Hepatocyte (in vitro differentiated cells): ENCODE data around the gene ZNF787. TPM values are rescaled to one million over a fixed set of nuclear protein-coding genes. Genes with fewer than 3 reads are reported as not detected.
A peak's percentile ranks its signal among the peaks of the same experiment; 100 is the strongest.

Experiments used
- DNase-seq: peaks from one replicate; pipeline ENCODE4 v3.0.0-alpha.2; 2016; ENCODE audit warnings: low spot score
- H2AFZ ChIP-seq: fragments of 200-600 bp; sonication (generic); 2 replicates; pipeline ENCODE4 v1.6.0; 2016; ENCODE audit warnings: antibody characterized with exemption, mild to moderate bottlenecking
- H3K27ac ChIP-seq: fragments of 200-600 bp; sonication (generic); 2 replicates; pipeline ENCODE4 v1.5.1; 2016; ENCODE audit warnings: mild to moderate bottlenecking
- H3K27me3 ChIP-seq: fragments of 200-600 bp; sonication (generic); 2 replicates; pipeline ENCODE4 v1.6.1; 2016
- H3K36me3 ChIP-seq: fragments of 200-600 bp; sonication (generic); replicated peaks from 2 replicates; pipeline ENCODE4 v1.5.1; 2016; ENCODE audit warnings: low read depth; ENCODE audit not compliant: insufficient read depth
- H3K4me1 ChIP-seq: fragments of 200-600 bp; sonication (generic); 2 replicates; pipeline ENCODE4 v1.5.1; 2016; ENCODE audit warnings: mild to moderate bottlenecking, moderate library complexity; ENCODE audit not compliant: insufficient read depth
- H3K4me2 ChIP-seq: fragments of 200-600 bp; sonication (generic); 2 replicates; pipeline ENCODE4 v1.6.0; 2016
- H3K4me3 ChIP-seq: fragments of 200-600 bp; sonication (generic); 2 replicates; pipeline ENCODE4 v1.5.1; 2016; ENCODE audit warnings: mild to moderate bottlenecking
- H3K79me2 ChIP-seq: fragments of 200-600 bp; sonication (generic); 2 replicates; pipeline ENCODE4 v1.6.0; 2017; ENCODE audit warnings: mild to moderate bottlenecking
- H3K9me2 ChIP-seq: fragments of 200-600 bp; sonication (generic); replicated peaks from 2 replicates; pipeline ENCODE4 v1.6.0; 2017; ENCODE audit warnings: mild to moderate bottlenecking; ENCODE audit not compliant: insufficient read depth
- H3K9me3 ChIP-seq: fragments of 200-600 bp; sonication (generic); 2 replicates; pipeline ENCODE4 v1.5.1; 2016; ENCODE audit warnings: low read depth, mild to moderate bottlenecking
- H4K20me1 ChIP-seq: fragments of 200-600 bp; sonication (generic); 2 replicates; pipeline ENCODE4 v1.6.0; 2016; ENCODE audit warnings: mild to moderate bottlenecking; ENCODE audit not compliant: insufficient read depth, poor library complexity, severe bottlenecking
- CTCF ChIP-seq: fragments of 200-600 bp; sonication (generic); IDR thresholded peaks from 2 replicates; pipeline ENCODE4 v1.5.1; 2016; ENCODE audit warnings: antibody characterized with exemption, mild to moderate bottlenecking; ENCODE audit not compliant: poor library complexity
- EZH2 ChIP-seq: fragments of 200-600 bp; sonication (generic); IDR thresholded peaks from 2 replicates; pipeline ENCODE4 v1.6.1; 2016; ENCODE audit warnings: antibody characterized with exemption, mild to moderate bottlenecking, borderline replicate concordance
- EZH2phosphoT487 ChIP-seq: fragments of 200-600 bp; sonication (generic); IDR thresholded peaks from one replicate; pipeline ENCODE4 v1.6.1; 2018; ENCODE audit warnings: antibody characterized with exemption, mild to moderate bottlenecking, low read depth, moderate library complexity; ENCODE audit not compliant: unreplicated experiment, severe bottlenecking
- WGBS: methylation state at CpG from one replicate; pipeline ENCODE4 v1.1.6; 2016; ENCODE audit warnings: low lambda C conversion rate; ENCODE audit errors: missing lambda C conversion rate; 5-methylcytosine and 5-hydroxymethylcytosine counted together
- polyA plus RNA-seq: library from polyadenylated mRNA; unstranded; fragments of >200 nt; fragmentation: Nextera tagmentation; extraction: Ambion mirVana; gene quantifications from 2 replicates; pipeline ENCODE4 v1.2.1, GENCODE V29; 2016
- total RNA-seq: library from RNA; depleted of rRNA; stranded (reverse); fragments of >200 nt; gene quantifications from 2 replicates; pipeline ENCODE4 v1.2.3, GENCODE V29; 2014

The ZNF787 gene
- total and polyA plus RNA-seq, 2 experiments from 2014 or later: 23.5 to 24.9 TPM

- no peaks in the 10 kb centered on the region for H3K9me2 ChIP-seq
- H3K27ac ChIP-seq: no peak overlapping the region
- H3K27me3 ChIP-seq: no peaks in the 10 kb centered on the region
- H2AFZ ChIP-seq: no peak overlapping the region
- peaks cover 28% of the 10 kb centered on the region for H3K79me2 ChIP-seq
- H3K4me3 ChIP-seq: no peak overlapping the region
- no peak for DNase-seq
- no peaks in the 10 kb centered on the region for H3K36me3 ChIP-seq
- no peaks in the 10 kb centered on the region for H3K9me3 ChIP-seq
- H3K4me1 ChIP-seq: peaks cover 7% of the 10 kb centered on the region
- no peak overlapping the region for H3K4me2 ChIP-seq
- 84% methylated on average over 15 of the region's 17 CpGs for WGBS
- TF ChIP-seq CTCF (peak; percentile 22), EZH2phosphoT487 (no peak)
- H4K20me1 ChIP-seq: peaks cover 27% of the 10 kb centered on the region
Observed at GRCh38 chr19:56155124-56155687, 34.1 kb upstream of the ZNF787 start.

GRCh38 chr19:56153507-56153906, 32.4 kb upstream of the ZNF787 start:
- Histone ChIP-seq H2AFZ (no peak overlapping the region), H3K79me2 (peaks cover 42% of the 10 kb centered on the region), H3K4me1 (peaks cover 7% of the 10 kb centered on the region), H3K27ac (peak overlapping the region; percentile 36), H3K4me2 (no peak overlapping the region), H3K9me3 (no peaks in the 10 kb centered on the region), H3K27me3 (no peaks in the 10 kb centered on the region), H3K36me3 (no peaks in the 10 kb centered on the region), H3K9me2 (no peaks in the 10 kb centered on the region), H3K4me3 (no peak overlapping the region), H4K20me1 (peaks cover 35% of the 10 kb centered on the region)
- TF ChIP-seq EZH2phosphoT487 (no peak), CTCF (no peak), EZH2 (no peak)
- no peak for DNase-seq
- WGBS: 46% methylated on average over 6 of the region's 6 CpGs

- 76% methylated on average over 2 of the region's 2 CpGs for WGBS
- H2AFZ ChIP-seq: no peak overlapping the region
Observed at GRCh38 chr19:56152644-56153043, 31.5 kb upstream of the ZNF787 start.

More at GRCh38 chr19:56152644-56153043, 31.5 kb upstream of the ZNF787 start:
- no peaks in the 10 kb centered on the region for H3K9me3 ChIP-seq
- H4K20me1 ChIP-seq: peaks cover 35% of the 10 kb centered on the region
- H3K27ac ChIP-seq: peak overlapping the region; percentile 36
- no peak overlapping the region for H3K4me3 ChIP-seq
- no peaks in the 10 kb centered on the region for H3K36me3 ChIP-seq
- H3K4me2 ChIP-seq: no peak overlapping the region
- peaks cover 49% of the 10 kb centered on the region for H3K79me2 ChIP-seq
- no peak for DNase-seq
- TF ChIP-seq CTCF (no peak), EZH2phosphoT487 (no peak), EZH2 (no peak)
- H3K4me1 ChIP-seq: peaks cover 7% of the 10 kb centered on the region
- H3K9me2 ChIP-seq: no peaks in the 10 kb centered on the region
- no peaks in the 10 kb centered on the region for H3K27me3 ChIP-seq
